Astrocyte of the spinal cord (primary cell): ENCODE results near the gene KLHL20.
A peak's percentile ranks its signal among the peaks of the same experiment; 100 is the strongest.

ENCODE experiments used
- DNase-seq: peaks from one replicate; pipeline ENCODE4 v3.0.0; 2011; ENCODE audit warnings: low read depth, low spot score
- H3K4me3 ChIP-seq: 2 replicates; pipeline ENCODE4 v1.5.1; 2011; ENCODE audit warnings: low read depth, mild to moderate bottlenecking, low read length, moderate library complexity
- CTCF ChIP-seq: IDR thresholded peaks from 2 replicates; pipeline ENCODE4 v1.5.1; 2012; ENCODE audit warnings: low read depth, mild to moderate bottlenecking, low read length, inconsistent platforms
- in situ Hi-C: cut with HindIII; loops from 2 replicates; pipeline ENCODE4 v1.10.0; 2017; ENCODE audit warnings: low sequenced_read_pairs

KLHL20 gene

GRCh38 chr1:173818459-173818858 lies 103.7 kb downstream of the KLHL20 start:
- in situ Hi-C loops: no loop called here
- TF ChIP-seq CTCF: no peak
- no peak overlapping the region for H3K4me3 ChIP-seq
- no peak for DNase-seq

- in situ Hi-C loops: no loop called here
- DNase-seq: no peak
- no peak for TF ChIP-seq CTCF
- H3K4me3 ChIP-seq: no peak overlapping the region
Measured at GRCh38 chr1:173821680-173822079, 106.9 kb downstream of the KLHL20 start.

GRCh38 chr1:173823781-173824314 lies 109.1 kb downstream of the KLHL20 start:
- H3K4me3 ChIP-seq: peak overlapping the region; percentile 75
- DNase-seq: no peak
- in situ Hi-C loops: no loop called here
- TF ChIP-seq CTCF: no peak

GRCh38 chr1:173824315-173825081 lies 109.7 kb downstream of the KLHL20 start, which contains the start of the genes CENPL and DARS2:
TSS of gene CENPL (minus strand) at chr1:173824883. CDS start at chr1:173811299, 13,584 bp downstream.
TSS of gene DARS2 (plus strand) at chr1:173824673. CDS start at chr1:173825230, 557 bp downstream.
- H3K4me3 ChIP-seq: peak within 1 kb of the TSS; percentile 75
- in situ Hi-C loops: no loop called here
- no peak for TF ChIP-seq CTCF
- peak; percentile 99 for DNase-seq

GRCh38 chr1:173827611-173828010 lies 112.8 kb downstream of the KLHL20 start:
- TF ChIP-seq CTCF: no peak
- no peak for DNase-seq
- no peak overlapping the region for H3K4me3 ChIP-seq
- in situ Hi-C loops: no loop called here

- in situ Hi-C loops: no loop called here
- no peak overlapping the region for H3K4me3 ChIP-seq
- DNase-seq: no peak
- no peak for TF ChIP-seq CTCF
Measured at GRCh38 chr1:173832748-173833147, 118.0 kb downstream of the KLHL20 start.
